Upper lobe of left lung (tissue), 6 donors: ENCODE measurements around the gene PLSCR4. TPM values are rescaled to one million over a fixed set of nuclear protein-coding genes. Genes with fewer than 3 reads are reported as not detected.

Experiments used
- ATAC-seq, 2 donors: fragments of 200-7000 bp; cut with Tn5 transposase; one replicate each; pipeline ENCODE4 v1.9.1; 2022; ENCODE audit warnings: mild to moderate bottlenecking in 2 of 2, moderate library complexity in 2 of 2; ENCODE audit not compliant: low FRiP score in 2 of 2
- DNase-seq, 2 donors: peaks; one replicate each; pipeline ENCODE4 v3.0.0-alpha.2; 2019 to 2020
- H3K27ac ChIP-seq, 4 donors: fragments of 200-600 bp; sonication (generic); one replicate each; pipeline ENCODE4 v1.5.1; 2016 to 2019
- H3K27me3 ChIP-seq, 4 donors: fragments of 200-600 bp; sonication (generic); one replicate each; pipeline ENCODE4 v1.5.1; 2017 to 2019
- H3K36me3 ChIP-seq, 4 donors: fragments of 200-600 bp; sonication (generic); one replicate each; pipeline ENCODE4 v1.5.1; 2016 to 2019
- H3K4me1 ChIP-seq, 4 donors: fragments of 200-600 bp; sonication (generic); one replicate each; pipeline ENCODE4 v1.5.1; 2018 to 2019
- H3K4me3 ChIP-seq, 4 donors: fragments of 200-600 bp; sonication (generic); one replicate each; pipeline ENCODE4 v1.5.1; 2017 to 2019; ENCODE audit warnings: mild to moderate bottlenecking in 2 of 4, moderate library complexity in 1 of 4
- H3K9me3 ChIP-seq, 4 donors: fragments of 200-600 bp; sonication (generic); one replicate each; pipeline ENCODE4 v1.5.1; 2018 to 2019
- EP300 ChIP-seq, 4 donors: sonication (generic); formaldehyde crosslinking; IDR thresholded peaks; one replicate each; pipeline ENCODE4 v1.5.1; 2017; ENCODE audit warnings: antibody characterized with exemption in 4 of 4, control low read depth in 2 of 4
- POLR2A ChIP-seq, 4 donors: fragments of 450-650 bp; IDR thresholded peaks; one replicate each; pipeline ENCODE4 v1.5.1; 2016 to 2017; ENCODE audit warnings: antibody characterized with exemption in 4 of 4, mild to moderate bottlenecking in 2 of 4
- POLR2AphosphoS5 ChIP-seq, 2 donors: sonication (generic); formaldehyde crosslinking; IDR thresholded peaks; one replicate each; pipeline ENCODE4 v1.5.1; 2017; ENCODE audit warnings: antibody characterized with exemption in 2 of 2
- WGBS, 2 donors: methylation state at CpG; one replicate each; pipeline ENCODE4 v1.1.5; 2017 to 2018; 5-methylcytosine and 5-hydroxymethylcytosine counted together
- total RNA-seq, 6 donors: library from RNA; depleted of rRNA in 4 of 6; stranded (reverse); fragments of >200 nt in 4 of 6; gene quantifications; one replicate each; pipeline versions ENCODE4 v1.1.0 to v1.2.1, GENCODE V29; 2016 to 2021
- TF ChIP-seq, protein P1 (sequence below), 6 experiments: fragments of 450-650 bp in 4 of 6; fragments of 200-600 bp in 2 of 6; sonication (generic) in 2 of 6; IDR thresholded peaks; one replicate each; pipeline ENCODE4 v1.5.1; 2016 to 2019; ENCODE audit warnings: antibody characterized with exemption in 6 of 6
- donor health status: DM: no; HTN: no; CAD: no; lungs with moderate emphysema.
- donor health status: DM: no; HTN: yes; CAD: no; lungs with severe emphysema.

PLSCR4 gene
- total RNA-seq, 6 donors from 2014 or later: 16.8 to 56.4 (median 37.8) TPM

- H3K36me3 ChIP-seq: peaks cover 0 to 27% (median 3%) of the 10 kb centered on the region in 4 donors
- ATAC-seq: no peak
- TF ChIP-seq, protein P1, sequence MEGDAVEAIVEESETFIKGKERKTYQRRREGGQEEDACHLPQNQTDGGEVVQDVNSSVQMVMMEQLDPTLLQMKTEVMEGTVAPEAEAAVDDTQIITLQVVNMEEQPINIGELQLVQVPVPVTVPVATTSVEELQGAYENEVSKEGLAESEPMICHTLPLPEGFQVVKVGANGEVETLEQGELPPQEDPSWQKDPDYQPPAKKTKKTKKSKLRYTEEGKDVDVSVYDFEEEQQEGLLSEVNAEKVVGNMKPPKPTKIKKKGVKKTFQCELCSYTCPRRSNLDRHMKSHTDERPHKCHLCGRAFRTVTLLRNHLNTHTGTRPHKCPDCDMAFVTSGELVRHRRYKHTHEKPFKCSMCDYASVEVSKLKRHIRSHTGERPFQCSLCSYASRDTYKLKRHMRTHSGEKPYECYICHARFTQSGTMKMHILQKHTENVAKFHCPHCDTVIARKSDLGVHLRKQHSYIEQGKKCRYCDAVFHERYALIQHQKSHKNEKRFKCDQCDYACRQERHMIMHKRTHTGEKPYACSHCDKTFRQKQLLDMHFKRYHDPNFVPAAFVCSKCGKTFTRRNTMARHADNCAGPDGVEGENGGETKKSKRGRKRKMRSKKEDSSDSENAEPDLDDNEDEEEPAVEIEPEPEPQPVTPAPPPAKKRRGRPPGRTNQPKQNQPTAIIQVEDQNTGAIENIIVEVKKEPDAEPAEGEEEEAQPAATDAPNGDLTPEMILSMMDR (IDR thresholded peaks at IDR 0.05): no peak
- no peak for TF ChIP-seq POLR2AphosphoS5 (IDR thresholded peaks at IDR 0.05)
- no peak for TF ChIP-seq POLR2A (IDR thresholded peaks at IDR 0.05)
- no peak for TF ChIP-seq EP300 (IDR thresholded peaks at IDR 0.05)
Observed at GRCh38 chr3:146203776-146204175, 47.1 kb downstream of the PLSCR4 start.

DNA sequence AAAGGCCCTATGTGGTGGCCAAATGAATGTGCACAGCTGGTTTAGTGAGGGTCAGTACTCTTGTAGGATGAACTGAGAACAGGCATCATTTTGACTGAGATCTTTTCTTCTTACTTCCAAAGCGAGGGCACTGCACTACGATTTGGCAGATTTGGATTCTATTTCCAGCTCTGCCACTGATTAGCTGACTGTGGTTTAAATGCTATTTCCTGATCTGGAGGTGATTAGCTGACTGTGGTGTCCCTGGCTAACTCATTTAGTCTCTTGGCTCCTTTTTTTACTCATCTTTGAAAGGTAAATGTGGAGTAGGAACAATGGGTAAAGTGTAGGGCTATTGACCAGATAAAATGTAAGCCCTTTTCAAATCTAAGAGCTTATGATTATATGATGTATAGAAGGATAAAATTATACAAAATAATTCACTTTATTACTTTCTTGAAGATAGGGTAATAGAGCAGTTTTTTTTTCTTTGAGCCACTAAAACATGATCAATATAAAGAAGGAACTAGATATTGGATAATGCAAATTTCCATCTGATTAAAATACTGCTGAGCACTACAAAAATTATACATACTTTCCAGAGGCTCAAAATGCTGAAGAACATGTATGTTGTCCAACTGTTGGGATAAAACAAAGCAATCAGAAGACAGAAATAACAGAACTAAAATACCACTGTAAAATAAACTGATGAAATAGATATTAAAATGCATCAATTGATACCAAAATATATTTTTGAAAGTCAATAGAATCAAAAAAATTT, 50.3 kb downstream of the PLSCR4 start:
- H3K27ac ChIP-seq: no peak overlapping the region
- H3K9me3 ChIP-seq: no peaks in the 10 kb centered on the region
- no peak for ATAC-seq
- 54 to 60% methylated on average over 2 of the region's 2 CpGs for WGBS, 2 donors
- H3K4me1 ChIP-seq: peaks cover under 1 to 9% (median 5%) of the 10 kb centered on the region in 4 donors
- DNase-seq: no peak
- no peak overlapping the region for H3K4me3 ChIP-seq
- no peak for TF ChIP-seq EP300 (IDR thresholded peaks at IDR 0.05)
- TF ChIP-seq, protein P1 (IDR thresholded peaks at IDR 0.05): no peak
- no peak for TF ChIP-seq POLR2AphosphoS5 (IDR thresholded peaks at IDR 0.05)
- no peak for TF ChIP-seq POLR2A (IDR thresholded peaks at IDR 0.05)
- peaks cover 0 to 16% (median 3%) of the 10 kb centered on the region in 4 donors for H3K36me3 ChIP-seq
- no peaks in the 10 kb centered on the region for H3K27me3 ChIP-seq

More at GRCh38 chr3:146203776-146204175, 47.1 kb downstream of the PLSCR4 start:
- no peaks in the 10 kb centered on the region for H3K9me3 ChIP-seq
- no peak for DNase-seq
- H3K4me3 ChIP-seq: no peak overlapping the region
- H3K27me3 ChIP-seq: no peaks in the 10 kb centered on the region
- H3K4me1 ChIP-seq: peaks cover 0 to 7% (median 0%) of the 10 kb centered on the region in 4 donors
- no peak overlapping the region for H3K27ac ChIP-seq

DNA sequence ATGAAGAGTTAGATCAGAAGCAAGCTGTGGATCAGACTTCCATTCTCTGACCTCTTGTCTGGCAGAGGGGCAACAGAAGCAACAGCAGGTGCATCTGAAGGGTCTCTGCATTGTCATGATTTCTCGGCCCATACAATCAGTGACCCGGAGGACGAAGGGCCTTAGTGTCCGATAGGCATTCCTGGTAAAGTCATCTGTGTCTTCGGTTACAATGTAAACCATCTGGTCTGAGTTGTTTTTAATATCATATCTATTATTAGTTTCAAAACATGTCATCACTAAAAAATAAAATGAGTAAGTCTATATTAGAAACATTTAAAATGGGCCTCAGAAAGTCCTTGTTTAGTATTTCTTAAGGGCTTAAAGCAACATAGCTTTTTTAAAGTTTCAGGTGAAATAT, 51.1 kb downstream of the PLSCR4 start:
- TF ChIP-seq POLR2A (IDR thresholded peaks at IDR 0.05) (no peak), EP300 (IDR thresholded peaks at IDR 0.05) (no peak), POLR2AphosphoS5 (IDR thresholded peaks at IDR 0.05) (no peak)
- TF ChIP-seq, protein P1 (IDR thresholded peaks at IDR 0.05): no peak
- ATAC-seq (no peak), DNase-seq (no peak)
- Histone ChIP-seq H3K36me3 (peaks cover 0 to 16% (median 3%) of the 10 kb centered on the region in 4 donors), H3K4me3 (no peak overlapping the region), H3K4me1 (peaks cover 5 to 13% (median 9%) of the 10 kb centered on the region in 4 donors), H3K27me3 (no peaks in the 10 kb centered on the region), H3K27ac (no peak overlapping the region), H3K9me3 (no peaks in the 10 kb centered on the region)
- whole genome bisulfite sequencing, 2 donors: 90 to 95% methylated on average over 5 of the region's 5 CpGs

DNA sequence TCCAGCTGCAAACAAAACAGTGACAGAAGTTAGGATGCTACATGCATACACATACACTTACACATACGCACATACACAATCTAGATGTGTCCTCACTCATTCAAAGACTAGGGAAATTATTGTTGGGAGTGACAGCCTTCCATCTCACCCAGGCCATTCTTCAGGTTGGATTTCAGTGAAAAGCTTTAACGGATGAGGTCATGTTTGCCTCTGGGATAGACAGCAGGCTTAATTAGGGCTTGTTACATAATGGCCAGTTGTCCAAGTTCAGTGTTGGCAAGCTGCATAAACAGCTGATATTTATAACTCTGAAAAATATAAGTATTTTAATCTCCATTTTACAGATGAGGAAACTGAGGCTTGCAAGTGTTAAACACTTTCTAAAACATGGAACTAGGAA, 54.1 kb downstream of the PLSCR4 start:
- Histone ChIP-seq H3K27ac (no peak overlapping the region), H3K27me3 (no peaks in the 10 kb centered on the region), H3K4me1 (peaks cover 5 to 13% (median 9%) of the 10 kb centered on the region in 4 donors), H3K9me3 (no peaks in the 10 kb centered on the region), H3K36me3 (peaks cover 0 to 20% (median 0%) of the 10 kb centered on the region in 4 donors), H3K4me3 (no peak overlapping the region)
- ATAC-seq (no peak), DNase-seq (no peak)
- TF ChIP-seq POLR2A (IDR thresholded peaks at IDR 0.05) (no peak), POLR2AphosphoS5 (IDR thresholded peaks at IDR 0.05) (no peak), EP300 (IDR thresholded peaks at IDR 0.05) (no peak)
- TF ChIP-seq, protein P1 (IDR thresholded peaks at IDR 0.05): no peak
- 82 to 97% methylated on average over 2 of the region's 2 CpGs for WGBS, 2 donors
